Neuron (in vitro differentiated cells): ENCODE measurements around the gene TNC.

Experiments
- H2AFZ ChIP-seq: one replicate; pipeline ENCODE4 v1.6.1; 2013; ENCODE audit warnings: low read depth, mild to moderate bottlenecking, inconsistent platforms, low read length, moderate library complexity
- H3K27me3 ChIP-seq: one replicate; pipeline ENCODE4 v1.6.1; 2013; ENCODE audit warnings: low read length; ENCODE audit not compliant: insufficient read depth
- H3K36me3 ChIP-seq: one replicate; pipeline ENCODE4 v1.6.1; 2013; ENCODE audit warnings: low read length; ENCODE audit not compliant: insufficient read depth
- H3K4me1 ChIP-seq: one replicate; pipeline ENCODE4 v1.6.1; 2013; ENCODE audit warnings: low read length; ENCODE audit not compliant: insufficient read depth
- H3K4me3 ChIP-seq: 2 replicates; pipeline ENCODE4 v1.5.1; 2013; ENCODE audit warnings: mild to moderate bottlenecking, low read length, moderate library complexity
- H3K9me3 ChIP-seq: one replicate; pipeline ENCODE4 v1.6.1; 2013; ENCODE audit warnings: low read length

Gene TNC

GRCh38 chr9:115106642-115107041, 11.3 kb downstream of the TNC start:
- no peaks in the 10 kb centered on the region for H3K27me3 ChIP-seq
- no peaks in the 10 kb centered on the region for H3K4me1 ChIP-seq
- H3K4me3 ChIP-seq, result no peak overlapping the region
- H2AFZ ChIP-seq, result no peak overlapping the region
- no peaks in the 10 kb centered on the region for H3K36me3 ChIP-seq
- H3K9me3 ChIP-seq, result no peaks in the 10 kb centered on the region

GRCh38 chr9:115106001-115106400, 12.0 kb downstream of the TNC start:
- Histone ChIP-seq H3K27me3 (no peaks in the 10 kb centered on the region), H3K4me1 (no peaks in the 10 kb centered on the region), H3K4me3 (no peak overlapping the region), H3K36me3 (no peaks in the 10 kb centered on the region), H2AFZ (no peak overlapping the region), H3K9me3 (no peaks in the 10 kb centered on the region)

- no peak overlapping the region for H3K4me3 ChIP-seq
- no peaks in the 10 kb centered on the region for H3K9me3 ChIP-seq
- H3K36me3 ChIP-seq, result no peaks in the 10 kb centered on the region
- no peak overlapping the region for H2AFZ ChIP-seq
- no peaks in the 10 kb centered on the region for H3K4me1 ChIP-seq
- no peaks in the 10 kb centered on the region for H3K27me3 ChIP-seq
These were observed 13.0 kb downstream of the TNC start for GRCh38 chr9:115104908-115105307.

GRCh38 chr9:115103746-115104477, 14.0 kb downstream of the TNC start:
- Histone ChIP-seq H3K4me1 (no peaks in the 10 kb centered on the region), H3K36me3 (no peaks in the 10 kb centered on the region), H3K27me3 (no peaks in the 10 kb centered on the region), H2AFZ (no peak overlapping the region), H3K4me3 (no peak overlapping the region), H3K9me3 (no peaks in the 10 kb centered on the region)

- no peak overlapping the region for H3K4me3 ChIP-seq
- H3K9me3 ChIP-seq, result no peaks in the 10 kb centered on the region
These were observed 18.1 kb downstream of the TNC start for GRCh38 chr9:115099901-115100300.

GRCh38 chr9:115098226-115098965, 19.6 kb downstream of the TNC start:
- H3K36me3 ChIP-seq, result no peaks in the 10 kb centered on the region
- no peaks in the 10 kb centered on the region for H3K4me1 ChIP-seq
- no peak overlapping the region for H3K4me3 ChIP-seq

More at GRCh38 chr9:115099901-115100300, 18.1 kb downstream of the TNC start:
- Histone ChIP-seq H3K27me3 (no peaks in the 10 kb centered on the region), H3K4me1 (no peaks in the 10 kb centered on the region), H3K36me3 (no peaks in the 10 kb centered on the region), H2AFZ (no peak overlapping the region)

GRCh38 chr9:115093520-115093919, 24.4 kb downstream of the TNC start:
- Histone ChIP-seq H3K36me3 (no peaks in the 10 kb centered on the region), H3K4me3 (no peak overlapping the region), H3K9me3 (no peaks in the 10 kb centered on the region), H2AFZ (no peak overlapping the region), H3K4me1 (no peaks in the 10 kb centered on the region), H3K27me3 (no peaks in the 10 kb centered on the region)

More at GRCh38 chr9:115098226-115098965, 19.6 kb downstream of the TNC start:
- H3K27me3 ChIP-seq, result no peaks in the 10 kb centered on the region
- no peaks in the 10 kb centered on the region for H3K9me3 ChIP-seq
- no peak overlapping the region for H2AFZ ChIP-seq

- Histone ChIP-seq H3K27me3 (no peaks in the 10 kb centered on the region), H3K36me3 (no peaks in the 10 kb centered on the region), H3K4me3 (no peak overlapping the region), H3K9me3 (no peaks in the 10 kb centered on the region), H2AFZ (no peak overlapping the region), H3K4me1 (no peaks in the 10 kb centered on the region)
These were observed 27.5 kb downstream of the TNC start for GRCh38 chr9:115090486-115090885.

GRCh38 chr9:115088860-115089259, 29.1 kb downstream of the TNC start:
- H3K4me3 ChIP-seq, result no peak overlapping the region
- no peaks in the 10 kb centered on the region for H3K36me3 ChIP-seq
- no peaks in the 10 kb centered on the region for H3K27me3 ChIP-seq
- H2AFZ ChIP-seq, result no peak overlapping the region
- no peaks in the 10 kb centered on the region for H3K9me3 ChIP-seq
- H3K4me1 ChIP-seq, result no peaks in the 10 kb centered on the region

- Histone ChIP-seq H2AFZ (no peak overlapping the region), H3K4me1 (no peaks in the 10 kb centered on the region), H3K9me3 (no peaks in the 10 kb centered on the region), H3K4me3 (no peak overlapping the region), H3K36me3 (no peaks in the 10 kb centered on the region), H3K27me3 (no peaks in the 10 kb centered on the region)
These were observed 31.1 kb downstream of the TNC start for GRCh38 chr9:115086886-115087285.

GRCh38 chr9:115086461-115086860, 31.5 kb downstream of the TNC start:
- Histone ChIP-seq H3K36me3 (no peaks in the 10 kb centered on the region), H3K4me1 (no peaks in the 10 kb centered on the region), H2AFZ (no peak overlapping the region), H3K4me3 (no peak overlapping the region), H3K27me3 (no peaks in the 10 kb centered on the region), H3K9me3 (no peaks in the 10 kb centered on the region)

- Histone ChIP-seq H3K36me3 (no peaks in the 10 kb centered on the region), H3K4me3 (no peak overlapping the region), H3K9me3 (no peaks in the 10 kb centered on the region), H3K27me3 (no peaks in the 10 kb centered on the region), H3K4me1 (no peaks in the 10 kb centered on the region), H2AFZ (no peak overlapping the region)
These were observed 32.1 kb downstream of the TNC start for GRCh38 chr9:115085773-115086377.

GRCh38 chr9:115084709-115085108, 33.2 kb downstream of the TNC start:
- Histone ChIP-seq H3K36me3 (no peaks in the 10 kb centered on the region), H2AFZ (no peak overlapping the region), H3K9me3 (no peaks in the 10 kb centered on the region), H3K27me3 (no peaks in the 10 kb centered on the region), H3K4me1 (no peaks in the 10 kb centered on the region), H3K4me3 (no peak overlapping the region)
